ENCODE measurements around the gene NFKBIE. TPM values are rescaled to one million over a fixed set of nuclear protein-coding genes. Genes with fewer than 3 reads are reported as not detected.

The NFKBIE gene
- total RNA-seq, 4 donors from 2014 or later: 7.0 to 10.4 (median 8.5) TPM

GRCh38 chr6:44298055-44298803 is 32.9 kb upstream of the NFKBIE start:
- peaks cover 0 to 52% (median 28%) of the 10 kb centered on the region in 4 donors for H3K27me3 ChIP-seq
- peaks cover 21 to 34% (median 32%) of the 10 kb centered on the region in 4 donors for H3K36me3 ChIP-seq
- intact Hi-C loops (cut with DNase I): no loop called here
- H3K9me3 ChIP-seq: no peaks in the 10 kb centered on the region
- no peak overlapping the region for H3K27ac ChIP-seq (replicated peaks in 1 of 4)
- WGBS: 60% methylated on average over 15 of the region's 20 CpGs
- peaks cover 14 to 20% (median 17%) of the 10 kb centered on the region in 4 donors for H3K4me1 ChIP-seq
- no peak for DNase-seq (ENCODE audit: extremely low spot score)
- no peak for TF ChIP-seq POLR2AphosphoS5 (IDR thresholded peaks at IDR 0.05)
- TF ChIP-seq EP300 (IDR thresholded peaks at IDR 0.05): no peak
- no peak for TF ChIP-seq POLR2A (IDR thresholded peaks at IDR 0.05; ENCODE audit: low read depth)
- TF ChIP-seq CTCF (IDR thresholded peaks at IDR 0.05): no peak
- H3K4me3 ChIP-seq: peak overlapping the region in 3 of 4 donors; percentile 52 to 63 (median 58)

DNA sequence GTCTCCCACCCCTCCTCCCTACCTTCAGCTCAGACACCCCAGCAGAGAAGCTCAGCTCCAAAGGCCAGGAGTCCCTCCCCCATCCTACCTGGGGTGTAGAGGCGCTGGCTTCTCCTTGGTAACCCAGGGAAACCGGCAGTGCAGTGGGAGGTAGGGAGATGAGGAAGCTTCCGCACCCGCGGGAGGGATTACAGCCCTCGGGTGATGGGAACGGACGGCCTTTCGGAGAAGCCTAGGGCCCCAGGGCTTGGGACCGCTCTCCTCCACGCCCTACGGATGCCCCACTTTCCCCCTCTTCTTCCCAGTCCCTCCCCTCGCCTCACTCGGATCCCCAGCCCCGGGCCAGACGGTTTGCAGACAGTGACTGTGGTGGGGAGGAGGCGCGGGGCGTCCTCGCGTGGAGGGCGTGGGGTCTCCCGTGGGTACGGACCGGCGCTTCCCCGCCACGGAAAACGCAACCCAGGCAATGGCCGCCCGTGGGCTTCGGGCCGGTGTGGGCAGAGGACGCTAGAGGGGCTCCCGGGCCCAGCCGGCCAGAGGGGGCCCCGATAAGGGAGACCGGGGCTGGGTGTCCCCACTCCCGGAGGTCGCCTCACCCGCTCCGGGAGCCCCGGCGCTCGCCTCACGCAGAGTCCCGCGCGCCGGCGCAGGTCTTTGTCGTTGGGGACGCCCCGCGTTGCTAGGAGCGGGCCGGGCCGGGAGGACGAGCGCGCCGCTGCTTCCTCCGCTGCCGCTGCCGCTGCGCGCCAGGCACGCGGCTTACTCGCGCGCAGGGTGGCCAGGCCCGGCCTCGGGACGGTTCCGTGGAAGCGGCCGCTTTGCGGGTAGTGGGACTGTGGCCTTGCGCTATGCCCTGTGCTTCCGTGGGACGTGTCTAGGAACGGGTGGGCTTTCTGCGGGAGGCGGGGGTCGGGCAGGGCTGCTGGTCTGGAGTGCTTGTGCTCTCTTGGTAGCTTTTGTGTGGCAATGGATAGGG is 32.0 kb upstream of the NFKBIE start:
- no peak for DNase-seq (ENCODE audit: extremely low spot score)
- no peak for TF ChIP-seq CTCF (IDR thresholded peaks at IDR 0.05)
- no peak for TF ChIP-seq POLR2AphosphoS5 (IDR thresholded peaks at IDR 0.05)
- peak; percentile 7 for TF ChIP-seq POLR2A (IDR thresholded peaks at IDR 0.05; ENCODE audit: low read depth)
- TF ChIP-seq EP300 (IDR thresholded peaks at IDR 0.05): no peak
- Histone ChIP-seq H3K36me3 (peaks cover 21 to 25% (median 23%) of the 10 kb centered on the region in 4 donors), H3K4me1 (peaks cover 14 to 20% (median 17%) of the 10 kb centered on the region in 4 donors), H3K27me3 (peaks cover 0 to 61% (median 31%) of the 10 kb centered on the region in 4 donors), H3K4me3 (peak overlapping the region; percentile 52 to 67 (median 60)), H3K27ac (replicated peaks in 1 of 4) (no peak overlapping the region), H3K9me3 (no peaks in the 10 kb centered on the region)
- 2% methylated on average over 24 of the region's 86 CpGs for WGBS
- intact Hi-C loops (cut with DNase I): no loop called here

- intact Hi-C loops (cut with DNase I): no loop called here
- 82% methylated on average over 7 of the region's 7 CpGs for WGBS
Observed at GRCh38 chr6:44294832-44295791, 29.8 kb upstream of the NFKBIE start.

More at GRCh38 chr6:44294832-44295791, 29.8 kb upstream of the NFKBIE start:
- Histone ChIP-seq H3K27ac (replicated peaks in 1 of 4) (no peak overlapping the region), H3K9me3 (no peaks in the 10 kb centered on the region), H3K4me3 (no peak overlapping the region), H3K4me1 (peaks cover 14 to 20% (median 17%) of the 10 kb centered on the region in 4 donors), H3K36me3 (peaks cover 0 to 3% (median under 1%) of the 10 kb centered on the region in 4 donors), H3K27me3 (peaks cover 0 to 83% (median 35%) of the 10 kb centered on the region in 4 donors)
- TF ChIP-seq EP300 (IDR thresholded peaks at IDR 0.05) (no peak), CTCF (IDR thresholded peaks at IDR 0.05) (no peak), POLR2A (IDR thresholded peaks at IDR 0.05; ENCODE audit: low read depth) (no peak), POLR2AphosphoS5 (IDR thresholded peaks at IDR 0.05) (no peak)
- no peak for DNase-seq (ENCODE audit: extremely low spot score)

All from esophagus muscularis mucosa (tissue), 4 donors.